Measurements from ENCODE around the gene DENND4A.
"Not testable (repeated sequence)": the region's sequence is repeated elsewhere in the genome, so short reads cannot be mapped to it uniquely, and the experiment has no call there.

Gene DENND4A

GRCh38 chr15:65812467-65812866 is 20.4 kb upstream of the DENND4A start:
- no peak for ATAC-seq (ENCODE audit: insufficient read depth, low read depth)
- no peak overlapping the region for H3K9ac ChIP-seq (ENCODE audit: low read depth, low read length)
- H3K9me3 ChIP-seq (ENCODE audit: insufficient read depth, low read length, severe bottlenecking), result peaks cover 2% of the 10 kb centered on the region
- no peak overlapping the region for H3K4me2 ChIP-seq (ENCODE audit: insufficient read depth, low read length)
- no peaks in the 10 kb centered on the region for H3K27me3 ChIP-seq (ENCODE audit: insufficient read depth, low read length, poor library complexity)
- no peak for DNase-seq
- no peaks in the 10 kb centered on the region for H3K79me2 ChIP-seq (ENCODE audit: insufficient read depth, low read length)
- no peaks in the 10 kb centered on the region for H3K36me3 ChIP-seq (ENCODE audit: insufficient read depth, low read length)
- TF ChIP-seq, protein P1, sequence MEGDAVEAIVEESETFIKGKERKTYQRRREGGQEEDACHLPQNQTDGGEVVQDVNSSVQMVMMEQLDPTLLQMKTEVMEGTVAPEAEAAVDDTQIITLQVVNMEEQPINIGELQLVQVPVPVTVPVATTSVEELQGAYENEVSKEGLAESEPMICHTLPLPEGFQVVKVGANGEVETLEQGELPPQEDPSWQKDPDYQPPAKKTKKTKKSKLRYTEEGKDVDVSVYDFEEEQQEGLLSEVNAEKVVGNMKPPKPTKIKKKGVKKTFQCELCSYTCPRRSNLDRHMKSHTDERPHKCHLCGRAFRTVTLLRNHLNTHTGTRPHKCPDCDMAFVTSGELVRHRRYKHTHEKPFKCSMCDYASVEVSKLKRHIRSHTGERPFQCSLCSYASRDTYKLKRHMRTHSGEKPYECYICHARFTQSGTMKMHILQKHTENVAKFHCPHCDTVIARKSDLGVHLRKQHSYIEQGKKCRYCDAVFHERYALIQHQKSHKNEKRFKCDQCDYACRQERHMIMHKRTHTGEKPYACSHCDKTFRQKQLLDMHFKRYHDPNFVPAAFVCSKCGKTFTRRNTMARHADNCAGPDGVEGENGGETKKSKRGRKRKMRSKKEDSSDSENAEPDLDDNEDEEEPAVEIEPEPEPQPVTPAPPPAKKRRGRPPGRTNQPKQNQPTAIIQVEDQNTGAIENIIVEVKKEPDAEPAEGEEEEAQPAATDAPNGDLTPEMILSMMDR (IDR thresholded peaks at IDR 0.05; ENCODE audit: borderline replicate concordance, extremely low read depth, low read length, poor library complexity, severe bottlenecking), result no peak
- TF ChIP-seq EZH2 (IDR thresholded peaks at IDR 0.05; ENCODE audit: borderline replicate concordance, low read depth, low read length, severe bottlenecking), result no peak
- H3K4me1 ChIP-seq (ENCODE audit: insufficient read depth, low read length), result peaks cover 5% of the 10 kb centered on the region
- no peak overlapping the region for H2AFZ ChIP-seq (ENCODE audit: low read depth, low read length)
- H4K20me1 ChIP-seq (ENCODE audit: insufficient read depth, low read length), result no peaks in the 10 kb centered on the region
- no peak overlapping the region for H3K4me3 ChIP-seq (ENCODE audit: low read depth in 1 of 2, low read length in 2 of 2)
- no peak overlapping the region for H3K27ac ChIP-seq (ENCODE audit: low read length)

GRCh38 chr15:65811835-65812234 is 19.7 kb upstream of the DENND4A start:
- Histone ChIP-seq H2AFZ (ENCODE audit: low read depth, low read length) (no peak overlapping the region), H3K36me3 (ENCODE audit: insufficient read depth, low read length) (no peaks in the 10 kb centered on the region), H3K27ac (ENCODE audit: low read length) (no peak overlapping the region), H4K20me1 (ENCODE audit: insufficient read depth, low read length) (no peaks in the 10 kb centered on the region), H3K4me2 (ENCODE audit: insufficient read depth, low read length) (no peak overlapping the region), H3K27me3 (ENCODE audit: insufficient read depth, low read length, poor library complexity) (no peaks in the 10 kb centered on the region), H3K4me3 (ENCODE audit: low read depth in 1 of 2, low read length in 2 of 2) (no peak overlapping the region), H3K79me2 (ENCODE audit: insufficient read depth, low read length) (no peaks in the 10 kb centered on the region), H3K4me1 (ENCODE audit: insufficient read depth, low read length) (peaks cover 6% of the 10 kb centered on the region), H3K9ac (ENCODE audit: low read depth, low read length) (no peak overlapping the region), H3K9me3 (ENCODE audit: insufficient read depth, low read length, severe bottlenecking) (peaks cover 2% of the 10 kb centered on the region)
- ATAC-seq (ENCODE audit: insufficient read depth, low read depth) (no peak), DNase-seq (no peak)
- TF ChIP-seq EZH2 (IDR thresholded peaks at IDR 0.05; ENCODE audit: borderline replicate concordance, low read depth, low read length, severe bottlenecking), result no peak
- TF ChIP-seq, protein P1 (IDR thresholded peaks at IDR 0.05; ENCODE audit: borderline replicate concordance, extremely low read depth, low read length, poor library complexity, severe bottlenecking), result no peak

DNA sequence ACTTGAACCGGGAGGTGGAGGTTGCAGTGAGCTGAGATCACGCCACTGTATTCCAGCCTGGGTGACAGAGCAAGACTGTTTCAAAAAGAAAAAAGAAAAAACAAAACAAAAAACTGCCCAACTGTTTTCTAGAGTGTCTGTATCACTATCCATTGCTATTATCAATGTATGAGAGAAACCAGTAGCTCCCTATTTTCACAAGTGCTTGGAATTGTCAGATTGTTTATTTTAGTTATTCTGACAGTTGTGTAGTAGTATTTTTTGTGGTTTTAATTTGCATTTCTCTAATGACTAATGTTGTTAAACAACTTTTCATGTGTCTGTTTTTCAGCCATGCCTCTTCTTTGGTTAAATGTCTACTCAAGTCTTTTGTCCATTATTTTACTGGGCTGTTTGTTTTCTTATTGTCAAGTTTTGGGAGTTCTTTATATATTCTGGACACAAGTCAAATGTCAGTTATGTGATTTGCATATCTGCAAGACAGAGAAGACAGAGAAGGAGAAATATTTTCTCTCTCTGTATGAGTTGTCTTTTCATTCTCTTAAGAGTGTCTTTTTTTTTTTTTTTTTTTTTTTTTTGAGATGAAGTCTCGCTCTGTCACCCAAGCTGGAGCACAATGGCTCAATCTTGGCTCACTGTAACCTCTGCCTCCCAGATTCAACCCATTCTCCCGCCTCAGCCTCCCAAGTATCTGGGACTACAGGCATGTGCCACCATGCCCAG is 19.1 kb upstream of the DENND4A start:
- H4K20me1 ChIP-seq (ENCODE audit: insufficient read depth, low read length); H2AFZ ChIP-seq (ENCODE audit: low read depth, low read length); ATAC-seq (ENCODE audit: insufficient read depth, low read depth); H3K4me1 ChIP-seq (ENCODE audit: insufficient read depth, low read length); H3K79me2 ChIP-seq (ENCODE audit: insufficient read depth, low read length); H3K4me2 ChIP-seq (ENCODE audit: insufficient read depth, low read length); H3K9ac ChIP-seq (ENCODE audit: low read depth, low read length); H3K27me3 ChIP-seq (ENCODE audit: insufficient read depth, low read length, poor library complexity); DNase-seq; H3K27ac ChIP-seq (ENCODE audit: low read length); H3K36me3 ChIP-seq (ENCODE audit: insufficient read depth, low read length); H3K4me3 ChIP-seq (ENCODE audit: low read depth in 1 of 2, low read length in 2 of 2); H3K9me3 ChIP-seq (ENCODE audit: insufficient read depth, low read length, severe bottlenecking): not testable (repeated sequence)

DNA sequence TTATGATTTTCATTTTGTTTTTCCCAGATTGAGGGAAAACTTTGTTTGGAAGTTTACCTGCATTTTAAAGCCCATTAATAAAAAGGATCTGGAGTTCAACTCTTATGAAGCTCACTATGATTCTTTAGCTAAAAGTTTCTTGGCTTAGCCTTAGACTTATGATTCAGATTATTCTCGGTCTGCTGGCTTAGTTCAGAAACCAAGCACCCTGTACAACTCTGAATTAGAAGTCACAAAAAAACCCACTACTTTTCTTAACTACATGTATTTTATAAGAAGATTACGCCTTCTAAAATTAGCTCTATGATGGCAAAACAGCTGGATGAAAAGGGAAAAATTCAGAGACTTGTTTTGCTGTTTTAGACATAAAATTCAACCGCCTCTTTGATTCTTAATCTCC is 14.3 kb upstream of the DENND4A start:
- H3K27me3 ChIP-seq (ENCODE audit: insufficient read depth, low read length, poor library complexity), result no peaks in the 10 kb centered on the region
- no peaks in the 10 kb centered on the region for H3K36me3 ChIP-seq (ENCODE audit: insufficient read depth, low read length)
- no peak for ATAC-seq (ENCODE audit: insufficient read depth, low read depth)
- peaks cover 6% of the 10 kb centered on the region for H3K4me1 ChIP-seq (ENCODE audit: insufficient read depth, low read length)
- no peaks in the 10 kb centered on the region for H3K79me2 ChIP-seq (ENCODE audit: insufficient read depth, low read length)
- H4K20me1 ChIP-seq (ENCODE audit: insufficient read depth, low read length), result no peaks in the 10 kb centered on the region
- no peak overlapping the region for H3K9ac ChIP-seq (ENCODE audit: low read depth, low read length)
- no peak for TF ChIP-seq EZH2 (IDR thresholded peaks at IDR 0.05; ENCODE audit: borderline replicate concordance, low read depth, low read length, severe bottlenecking)
- TF ChIP-seq, protein P1 (IDR thresholded peaks at IDR 0.05; ENCODE audit: borderline replicate concordance, extremely low read depth, low read length, poor library complexity, severe bottlenecking), result no peak
- no peak overlapping the region for H3K27ac ChIP-seq (ENCODE audit: low read length)
- H3K4me3 ChIP-seq (ENCODE audit: low read depth in 1 of 2, low read length in 2 of 2), result no peak overlapping the region
- DNase-seq, result no peak
- peaks cover under 1% of the 10 kb centered on the region for H3K9me3 ChIP-seq (ENCODE audit: insufficient read depth, low read length, severe bottlenecking)
- no peak overlapping the region for H3K4me2 ChIP-seq (ENCODE audit: insufficient read depth, low read length)
- H2AFZ ChIP-seq (ENCODE audit: low read depth, low read length), result no peak overlapping the region
